IMR-90 (cell line): ENCODE data around the gene TTLL8. TPM values are rescaled to one million over a fixed set of nuclear protein-coding genes. Genes with fewer than 3 reads are reported as not detected.

ENCODE experiments used
- ATAC-seq: fragments of 200-7000 bp; cut with Tn5 transposase; 2 replicates; pipeline ENCODE4 v1.9.1; 2020; ENCODE audit warnings: low read depth, mild to moderate bottlenecking, moderate library complexity
- BruUV-seq: library from RNA; stranded (reverse); fragments of 400-500 nt; replicated peaks from 2 replicates; lab custom pipeline; 2021; lab: Mats Ljungman, UMichigan
- CTCF ChIA-PET: fragments of 300-600 bp; formaldehyde crosslinking; extraction: SDS; loops from one replicate; lab custom pipeline; 2021; ENCODE audit warnings: antibody characterized with exemption; lab: Yijun Ruan, JAX
- POLR2A ChIA-PET: fragments of 300-600 bp; sonication (Branson Sonifier 250); formaldehyde crosslinking; loops from one replicate; lab custom pipeline; 2022; ENCODE audit warnings: antibody characterized with exemption; ENCODE audit not compliant: unreplicated experiment; lab: Charles Lee
- DNase-seq: peaks from one replicate; pipeline ENCODE4 v3.0.0; 2013
- H2AFZ ChIP-seq: replicated peaks from 2 replicates; pipeline ENCODE3; 2013; ENCODE audit warnings: low read length, mild to moderate bottlenecking; ENCODE audit not compliant: poor library complexity
- H2AK5ac ChIP-seq: 2 replicates; pipeline ENCODE4 v1.6.1; 2013; ENCODE audit warnings: low read depth, low read length, inconsistent platforms
- H2AK9ac ChIP-seq: replicated peaks from 2 replicates; pipeline ENCODE3; 2013; ENCODE audit warnings: mild to moderate bottlenecking, low read depth, low read length, moderate library complexity; ENCODE audit not compliant: poor library complexity
- H2BK120ac ChIP-seq: 2 replicates; pipeline ENCODE4 v1.6.1; 2013; ENCODE audit warnings: low read depth, low read length, inconsistent platforms
- H2BK15ac ChIP-seq: 3 replicates; pipeline ENCODE4 v1.6.1; 2013; ENCODE audit warnings: low read depth, low read length, inconsistent platforms
- H2BK20ac ChIP-seq: 2 replicates; pipeline ENCODE4 v1.6.1; 2013; ENCODE audit warnings: low read depth, mild to moderate bottlenecking, inconsistent platforms, low read length, moderate library complexity
- H2BK5ac ChIP-seq: 2 replicates; pipeline ENCODE4 v1.6.1; 2013; ENCODE audit warnings: mild to moderate bottlenecking, low read depth, low read length, inconsistent platforms; ENCODE audit not compliant: poor library complexity, severe bottlenecking
- H3K14ac ChIP-seq: replicated peaks from 2 replicates; pipeline ENCODE4 v1.6.1; 2013; ENCODE audit warnings: low read depth, low read length, inconsistent platforms
- H3K18ac ChIP-seq: 2 replicates; pipeline ENCODE4 v1.6.1; 2013; ENCODE audit warnings: low read depth, low read length, control low read depth
- H3K23ac ChIP-seq: 2 replicates; pipeline ENCODE4 v1.6.1; 2013; ENCODE audit warnings: low read depth, low read length, inconsistent platforms
- H3K27ac ChIP-seq: 2 replicates; pipeline ENCODE4 v1.5.1; 2013; ENCODE audit warnings: mild to moderate bottlenecking, control low read depth, low read length; ENCODE audit not compliant: insufficient read depth
- H3K27me3 ChIP-seq: 2 replicates; pipeline ENCODE4 v1.6.1; 2013; ENCODE audit warnings: low read length; ENCODE audit not compliant: control insufficient read depth, insufficient read depth
- H3K36me3 ChIP-seq: 2 replicates; pipeline ENCODE4 v1.6.1; 2013; ENCODE audit warnings: low read length, mixed read lengths; ENCODE audit not compliant: control insufficient read depth, insufficient read depth
- H3K4ac ChIP-seq: 2 replicates; pipeline ENCODE4 v1.6.1; 2013; ENCODE audit warnings: low read depth, low read length, inconsistent platforms
- H3K4me1 ChIP-seq: 2 replicates; pipeline ENCODE4 v1.6.1; 2013; ENCODE audit warnings: low read length, mixed read lengths; ENCODE audit not compliant: control insufficient read depth, insufficient read depth
- H3K4me2 ChIP-seq: 2 replicates; pipeline ENCODE4 v1.6.1; 2013; ENCODE audit warnings: low read depth, mild to moderate bottlenecking, control low read depth, low read length, moderate library complexity
- H3K4me3 ChIP-seq: 2 replicates; pipeline ENCODE4 v1.5.1; 2013; ENCODE audit warnings: low read depth, mild to moderate bottlenecking, control low read depth, low read length, moderate library complexity; ENCODE audit not compliant: insufficient read depth
- H3K56ac ChIP-seq: 2 replicates; pipeline ENCODE4 v1.6.1; 2013; ENCODE audit warnings: low read length, inconsistent platforms; ENCODE audit not compliant: insufficient read depth; ENCODE audit errors: extremely low read depth
- H3K79me1 ChIP-seq, 2 experiments: 2 replicates each; pipeline ENCODE4 v1.6.1; 2013; ENCODE audit warnings: low read length in 2 of 2, inconsistent platforms in 1 of 2, low read depth in 1 of 2
- H3K9ac ChIP-seq: 2 replicates; pipeline ENCODE4 v1.6.1; 2013; ENCODE audit warnings: low read depth, low read length, control low read depth
- H3K9me1 ChIP-seq: 2 replicates; pipeline ENCODE4 v1.6.1; 2013; ENCODE audit warnings: low read length, inconsistent platforms; ENCODE audit not compliant: insufficient read depth
- H3K9me3 ChIP-seq: 2 replicates; pipeline ENCODE4 v1.6.1; 2013; ENCODE audit warnings: low read length; ENCODE audit not compliant: control insufficient read depth, insufficient read depth
- H4K20me1 ChIP-seq: 2 replicates; pipeline ENCODE4 v1.6.1; 2013; ENCODE audit warnings: low read length, inconsistent platforms; ENCODE audit not compliant: insufficient read depth
- H4K5ac ChIP-seq: 2 replicates; pipeline ENCODE4 v1.6.1; 2013; ENCODE audit warnings: mild to moderate bottlenecking, low read depth, low read length, control low read depth
- H4K8ac ChIP-seq, 2 experiments: 2 replicates each; pipeline ENCODE4 v1.6.1; 2013; ENCODE audit warnings: low read depth in 2 of 2, low read length in 2 of 2, control low read depth in 1 of 2, inconsistent platforms in 1 of 2
- H4K91ac ChIP-seq: 2 replicates; pipeline ENCODE4 v1.6.1; 2013; ENCODE audit warnings: low read depth, low read length, inconsistent platforms; ENCODE audit not compliant: insufficient read depth
- BHLHE40 ChIP-seq: fragments of 150-350 bp; IDR thresholded peaks from 2 replicates; pipeline ENCODE4 v1.6.1; 2016; ENCODE audit warnings: mild to moderate bottlenecking, low read depth, low read length
- CEBPB ChIP-seq: IDR thresholded peaks from 2 replicates; pipeline ENCODE4 v1.6.1; 2012; ENCODE audit warnings: low read depth, low read length, improper control_type of control experiment
- CHD1 ChIP-seq: IDR thresholded peaks from 2 replicates; pipeline ENCODE4 v1.6.1; 2012; ENCODE audit warnings: low read depth, low read length, improper control_type of control experiment
- FOS ChIP-seq: fragments of 150-350 bp; IDR thresholded peaks from 2 replicates; pipeline ENCODE4 v1.6.1; 2016; ENCODE audit warnings: low read depth, low read length
- MAFK ChIP-seq: IDR thresholded peaks from 2 replicates; pipeline ENCODE4 v1.6.1; 2012; ENCODE audit warnings: low read depth, low read length, improper control_type of control experiment
- MAZ ChIP-seq: IDR thresholded peaks from 2 replicates; pipeline ENCODE4 v1.6.1; 2012; ENCODE audit warnings: low read depth, mild to moderate bottlenecking, low read length, improper control_type of control experiment, moderate library complexity, borderline replicate concordance
- MXI1 ChIP-seq: IDR thresholded peaks from 2 replicates; pipeline ENCODE4 v1.6.1; 2012; ENCODE audit warnings: low read depth, mild to moderate bottlenecking, low read length, moderate library complexity, borderline replicate concordance
- NFE2L2 ChIP-seq: fragments of 150-350 bp; IDR thresholded peaks from 2 replicates; pipeline ENCODE4 v1.6.1; 2016; ENCODE audit warnings: low read depth, mild to moderate bottlenecking, low read length
- POLR2A ChIP-seq: IDR thresholded peaks from 2 replicates; pipeline ENCODE4 v1.6.1; 2012; ENCODE audit warnings: mild to moderate bottlenecking, low read depth, low read length
- RAD21 ChIP-seq: IDR thresholded peaks from 2 replicates; pipeline ENCODE4 v1.6.1; 2012; ENCODE audit warnings: low read length, improper control_type of control experiment
- RCOR1 ChIP-seq: IDR thresholded peaks from 2 replicates; pipeline ENCODE4 v1.6.1; 2012; ENCODE audit warnings: mild to moderate bottlenecking, low read length, improper control_type of control experiment; ENCODE audit not compliant: insufficient replicate concordance
- RFX5 ChIP-seq: IDR thresholded peaks from 2 replicates; pipeline ENCODE4 v1.8.0; 2012; ENCODE audit warnings: low read depth, mild to moderate bottlenecking, low read length, moderate library complexity
- SMC3 ChIP-seq: fragments of 150-350 bp; IDR thresholded peaks from 2 replicates; pipeline ENCODE4 v1.6.1; 2016; ENCODE audit warnings: low read depth, mild to moderate bottlenecking, antibody characterized with exemption, low read length, moderate library complexity
- WGBS, 2 experiments: methylation state at CpG; one replicate each; pipeline versions ENCODE4 v1.1.5 to v1.1.7; 2013; ENCODE audit warnings: missing lambda C conversion rate in 2 of 2; ENCODE audit not compliant: insufficient read length in 1 of 2; ENCODE audit errors: extremely low coverage in 2 of 2; 5-methylcytosine and 5-hydroxymethylcytosine counted together
- dilution Hi-C: fragments of 300-500 bp; cut with HindIII; formaldehyde crosslinking; loops from one replicate; pipeline ENCODE4 v1.14.3; 2018; ENCODE audit warnings: low sequenced_read_pairs; ENCODE audit not compliant: unreplicated experiment
- in situ Hi-C: fragments of 300-500 bp; cut with MboI; formaldehyde crosslinking; loops from 3 replicates; pipeline ENCODE4 v1.14.3; 2019; ENCODE audit warnings: low sequenced_read_pairs, inconsistent platforms, mixed read lengths
- intact Hi-C: fragments of 100-400 bp; cut with micrococcal nuclease; formaldehyde crosslinking; loops from 2 replicates; pipeline ENCODE4 v1.10.0; 2022
- polyA plus RNA-seq, 3 experiments: library from polyadenylated mRNA; depleted of rRNA; stranded (reverse); fragments of >200 nt; gene quantifications; 2 replicates each; pipeline ENCODE4 v1.2.3, GENCODE V29; 2012; ENCODE audit warnings: low replicate concordance in 1 of 3
- total RNA-seq: library from RNA; depleted of rRNA; stranded (reverse); fragments of >200 nt; gene quantifications from 2 replicates; pipeline ENCODE4 v1.2.3, GENCODE V29; 2012
- TF ChIP-seq, protein P1 (sequence below): conservative IDR thresholded peaks from 2 replicates; pipeline ENCODE4 v1.5.1; 2012; ENCODE audit warnings: mild to moderate bottlenecking, low read depth, low read length, improper control_type of control experiment
- TF ChIP-seq, protein P2 (sequence below): fragments of 150-350 bp; IDR thresholded peaks from 2 replicates; pipeline ENCODE4 v1.6.1; 2017; ENCODE audit warnings: mild to moderate bottlenecking, antibody characterized with exemption, low read length, low read depth
- TF ChIP-seq, protein P3 (sequence below): fragments of 150-350 bp; IDR thresholded peaks from 2 replicates; pipeline ENCODE4 v1.6.1; 2016; ENCODE audit warnings: low read depth, mild to moderate bottlenecking, low read length, moderate library complexity, borderline replicate concordance

Gene TTLL8
- total and polyA plus RNA-seq, 2 of the 4 experiments (the other 2 are of a cell fraction): not detected

DNA sequence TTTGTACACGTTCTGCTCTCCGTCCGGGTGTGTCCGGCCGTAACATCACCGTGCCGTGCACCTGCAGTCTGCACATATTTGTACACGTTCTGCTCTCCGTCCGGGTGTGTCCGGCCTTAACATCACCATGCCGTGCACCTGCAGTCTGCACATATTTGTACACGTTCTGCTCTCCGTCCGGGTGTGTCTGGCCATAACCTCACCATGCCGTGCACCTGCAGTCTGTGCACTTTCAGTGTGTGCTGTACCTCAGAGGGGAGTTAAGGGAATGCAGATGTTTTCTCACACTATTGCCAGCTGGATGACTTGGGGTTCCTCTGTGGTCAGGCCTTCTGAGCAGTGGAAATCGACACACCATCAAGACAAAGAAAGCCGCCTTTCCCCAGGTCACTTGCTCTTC, 4.2 kb downstream of the TTLL8 start:
- Histone ChIP-seq H4K5ac (no peak overlapping the region), H3K27me3 (peaks cover 24% of the 10 kb centered on the region), H3K4me2 (no peak overlapping the region), H3K79me1 (no peaks in the 10 kb centered on the region), H3K36me3 (no peaks in the 10 kb centered on the region), H3K4me1 (peaks cover 3% of the 10 kb centered on the region; the same call in 1 of the 2 replicates), H3K9ac (no peak overlapping the region), H2BK120ac (no peak overlapping the region), H4K8ac (no peak overlapping the region), H3K9me3 (peaks cover 16% of the 10 kb centered on the region), H3K18ac (no peak overlapping the region), H4K91ac (no peak overlapping the region), H2AK9ac (no peak overlapping the region), H2AFZ (no peak overlapping the region), H3K4ac (no peak overlapping the region), H3K56ac (no peak overlapping the region), H4K20me1 (no peaks in the 10 kb centered on the region), H2BK15ac (no peak overlapping the region), H2BK20ac (no peak overlapping the region), H2AK5ac (no peak overlapping the region), H3K4me3 (no peak overlapping the region), H2BK5ac (no peak overlapping the region), H3K27ac (no peak overlapping the region), H3K23ac (no peak overlapping the region), H3K9me1 (no peaks in the 10 kb centered on the region), H3K14ac (no peak overlapping the region)
- in situ Hi-C loops (no loop called here), dilution Hi-C loops (no loop called here), intact Hi-C loops (no loop called here)
- BruUV-seq: no TSS peak
- DNase-seq (no peak), ATAC-seq (no peak)
- ChIA-PET POLR2A (no interaction called here), CTCF (no interaction called here)
- TF ChIP-seq MAZ (no peak), MAFK (no peak), MXI1 (no peak), POLR2A (no peak), BHLHE40 (no peak), RCOR1 (no peak), SMC3 (no peak), RFX5 (no peak), RAD21 (no peak), CHD1 (no peak), FOS (no peak), CEBPB (no peak), NFE2L2 (no peak)
- TF ChIP-seq, protein P1, sequence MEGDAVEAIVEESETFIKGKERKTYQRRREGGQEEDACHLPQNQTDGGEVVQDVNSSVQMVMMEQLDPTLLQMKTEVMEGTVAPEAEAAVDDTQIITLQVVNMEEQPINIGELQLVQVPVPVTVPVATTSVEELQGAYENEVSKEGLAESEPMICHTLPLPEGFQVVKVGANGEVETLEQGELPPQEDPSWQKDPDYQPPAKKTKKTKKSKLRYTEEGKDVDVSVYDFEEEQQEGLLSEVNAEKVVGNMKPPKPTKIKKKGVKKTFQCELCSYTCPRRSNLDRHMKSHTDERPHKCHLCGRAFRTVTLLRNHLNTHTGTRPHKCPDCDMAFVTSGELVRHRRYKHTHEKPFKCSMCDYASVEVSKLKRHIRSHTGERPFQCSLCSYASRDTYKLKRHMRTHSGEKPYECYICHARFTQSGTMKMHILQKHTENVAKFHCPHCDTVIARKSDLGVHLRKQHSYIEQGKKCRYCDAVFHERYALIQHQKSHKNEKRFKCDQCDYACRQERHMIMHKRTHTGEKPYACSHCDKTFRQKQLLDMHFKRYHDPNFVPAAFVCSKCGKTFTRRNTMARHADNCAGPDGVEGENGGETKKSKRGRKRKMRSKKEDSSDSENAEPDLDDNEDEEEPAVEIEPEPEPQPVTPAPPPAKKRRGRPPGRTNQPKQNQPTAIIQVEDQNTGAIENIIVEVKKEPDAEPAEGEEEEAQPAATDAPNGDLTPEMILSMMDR: no peak
- TF ChIP-seq, protein P2, sequence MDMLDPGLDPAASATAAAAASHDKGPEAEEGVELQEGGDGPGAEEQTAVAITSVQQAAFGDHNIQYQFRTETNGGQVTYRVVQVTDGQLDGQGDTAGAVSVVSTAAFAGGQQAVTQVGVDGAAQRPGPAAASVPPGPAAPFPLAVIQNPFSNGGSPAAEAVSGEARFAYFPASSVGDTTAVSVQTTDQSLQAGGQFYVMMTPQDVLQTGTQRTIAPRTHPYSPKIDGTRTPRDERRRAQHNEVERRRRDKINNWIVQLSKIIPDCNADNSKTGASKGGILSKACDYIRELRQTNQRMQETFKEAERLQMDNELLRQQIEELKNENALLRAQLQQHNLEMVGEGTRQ: no peak
- TF ChIP-seq, protein P3, sequence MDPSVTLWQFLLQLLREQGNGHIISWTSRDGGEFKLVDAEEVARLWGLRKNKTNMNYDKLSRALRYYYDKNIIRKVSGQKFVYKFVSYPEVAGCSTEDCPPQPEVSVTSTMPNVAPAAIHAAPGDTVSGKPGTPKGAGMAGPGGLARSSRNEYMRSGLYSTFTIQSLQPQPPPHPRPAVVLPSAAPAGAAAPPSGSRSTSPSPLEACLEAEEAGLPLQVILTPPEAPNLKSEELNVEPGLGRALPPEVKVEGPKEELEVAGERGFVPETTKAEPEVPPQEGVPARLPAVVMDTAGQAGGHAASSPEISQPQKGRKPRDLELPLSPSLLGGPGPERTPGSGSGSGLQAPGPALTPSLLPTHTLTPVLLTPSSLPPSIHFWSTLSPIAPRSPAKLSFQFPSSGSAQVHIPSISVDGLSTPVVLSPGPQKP: no peak
- WGBS, 2 experiments: 87% methylated on average over 6 of the region's 18 CpGs; no CpG with 5 or more reads in 1 of the 2 experiments
